ENCODE results near the gene SEMA3B.

GRCh38 chr3:50294492-50295403, 25.8 kb downstream of the SEMA3B start:
- no peak for TF ChIP-seq CTCF (IDR thresholded peaks at IDR 0.05)
- TF ChIP-seq POLR2A (IDR thresholded peaks at IDR 0.05): no peak
- no peak for TF ChIP-seq EP300 (IDR thresholded peaks at IDR 0.05)
- no peak for TF ChIP-seq POLR2AphosphoS5 (IDR thresholded peaks at IDR 0.05)
